ENCODE results near the gene ATP6V0E2. TPM values are rescaled to one million over a fixed set of nuclear protein-coding genes. Genes with fewer than 3 reads are reported as not detected.

ATP6V0E2 gene
- total RNA-seq, 1 experiment from 2014 or later, result 26.2 TPM

GRCh38 chr7:149836434-149836833, 37.3 kb upstream of the ATP6V0E2 start:
- Mint-ChIP-seq H3K27me3 (ENCODE audit: low read depth) (peaks cover 18% of the 10 kb centered on the region), H3K4me3 (no peak overlapping the region), H3K9me3 (no peaks in the 10 kb centered on the region), H3K36me3 (no peaks in the 10 kb centered on the region), H3K27ac (no peak overlapping the region), H3K4me1 (peaks cover 22% of the 10 kb centered on the region)
- ATAC-seq, result no peak
- TF ChIP-seq NR1H2 (CRISPR knock-in tag; IDR thresholded peaks at IDR 0.05), result no peak
- TF ChIP-seq, protein P1, sequence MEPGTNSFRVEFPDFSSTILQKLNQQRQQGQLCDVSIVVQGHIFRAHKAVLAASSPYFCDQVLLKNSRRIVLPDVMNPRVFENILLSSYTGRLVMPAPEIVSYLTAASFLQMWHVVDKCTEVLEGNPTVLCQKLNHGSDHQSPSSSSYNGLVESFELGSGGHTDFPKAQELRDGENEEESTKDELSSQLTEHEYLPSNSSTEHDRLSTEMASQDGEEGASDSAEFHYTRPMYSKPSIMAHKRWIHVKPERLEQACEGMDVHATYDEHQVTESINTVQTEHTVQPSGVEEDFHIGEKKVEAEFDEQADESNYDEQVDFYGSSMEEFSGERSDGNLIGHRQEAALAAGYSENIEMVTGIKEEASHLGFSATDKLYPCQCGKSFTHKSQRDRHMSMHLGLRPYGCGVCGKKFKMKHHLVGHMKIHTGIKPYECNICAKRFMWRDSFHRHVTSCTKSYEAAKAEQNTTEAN (CRISPR knock-in tag; IDR thresholded peaks at IDR 0.05), result no peak
- TF ChIP-seq, protein P2, sequence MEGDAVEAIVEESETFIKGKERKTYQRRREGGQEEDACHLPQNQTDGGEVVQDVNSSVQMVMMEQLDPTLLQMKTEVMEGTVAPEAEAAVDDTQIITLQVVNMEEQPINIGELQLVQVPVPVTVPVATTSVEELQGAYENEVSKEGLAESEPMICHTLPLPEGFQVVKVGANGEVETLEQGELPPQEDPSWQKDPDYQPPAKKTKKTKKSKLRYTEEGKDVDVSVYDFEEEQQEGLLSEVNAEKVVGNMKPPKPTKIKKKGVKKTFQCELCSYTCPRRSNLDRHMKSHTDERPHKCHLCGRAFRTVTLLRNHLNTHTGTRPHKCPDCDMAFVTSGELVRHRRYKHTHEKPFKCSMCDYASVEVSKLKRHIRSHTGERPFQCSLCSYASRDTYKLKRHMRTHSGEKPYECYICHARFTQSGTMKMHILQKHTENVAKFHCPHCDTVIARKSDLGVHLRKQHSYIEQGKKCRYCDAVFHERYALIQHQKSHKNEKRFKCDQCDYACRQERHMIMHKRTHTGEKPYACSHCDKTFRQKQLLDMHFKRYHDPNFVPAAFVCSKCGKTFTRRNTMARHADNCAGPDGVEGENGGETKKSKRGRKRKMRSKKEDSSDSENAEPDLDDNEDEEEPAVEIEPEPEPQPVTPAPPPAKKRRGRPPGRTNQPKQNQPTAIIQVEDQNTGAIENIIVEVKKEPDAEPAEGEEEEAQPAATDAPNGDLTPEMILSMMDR (IDR thresholded peaks at IDR 0.05), result no peak
- TF ChIP-seq ZNF396 (CRISPR knock-in tag; IDR thresholded peaks at IDR 0.05; ENCODE audit: borderline replicate concordance), result no peak
- ChIA-PET CTCF (no interaction called here), POLR2A (no interaction called here)
- no peak for DNase-seq (ENCODE audit: low spot score)

DNA sequence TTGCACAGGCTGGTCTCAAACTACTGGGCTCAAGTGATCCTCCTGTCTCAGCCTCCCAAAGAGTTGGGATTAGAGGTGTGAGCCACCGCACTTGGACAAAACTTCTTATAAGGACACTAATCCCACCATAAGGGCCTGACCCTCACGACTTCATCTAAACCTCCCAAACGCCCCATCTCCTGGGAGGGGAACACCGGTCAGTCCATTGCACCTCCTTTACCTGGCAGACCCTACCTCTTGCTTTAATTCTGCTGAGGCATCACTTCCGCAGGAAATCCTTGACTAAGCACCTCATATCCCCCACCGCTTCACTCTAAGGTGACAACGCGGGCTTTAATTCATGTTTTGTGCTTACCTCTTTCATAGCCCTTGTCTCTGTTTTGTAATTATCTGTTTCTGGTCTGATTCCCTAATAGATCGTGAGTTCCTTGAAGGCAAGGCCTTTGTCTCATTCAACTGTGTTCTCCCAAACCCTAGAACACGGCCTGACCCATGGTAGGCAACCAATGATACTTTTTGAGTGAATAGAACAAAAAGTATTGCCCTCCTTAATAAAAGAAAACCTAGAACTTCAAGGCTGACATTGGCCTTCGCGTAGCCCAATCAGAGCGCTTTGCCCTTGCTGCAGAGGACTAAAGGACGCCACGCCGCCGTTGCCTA, 36.1 kb upstream of the ATP6V0E2 start:
- POLR2A ChIA-PET, result interaction anchor here (0.6 to 1.7 kb wide), 4 partner anchors 17 to 900 kb away, joined by 4 to 7 read pairs (median 5); partner anchors contain the start of gene GIMAP5
- Mint-ChIP-seq H3K27ac (peak overlapping the region; percentile 77; the same call in 1 of the 2 replicates), H3K9me3 (no peaks in the 10 kb centered on the region), H3K27me3 (ENCODE audit: low read depth) (peaks cover 26% of the 10 kb centered on the region), H3K36me3 (no peaks in the 10 kb centered on the region), H3K4me1 (peaks cover 16% of the 10 kb centered on the region), H3K4me3 (peak overlapping the region; percentile 78; the same call in 1 of the 2 replicates)
- CTCF ChIA-PET, result interaction anchor here (0.7 to 3.1 kb wide), 16 partner anchors 12 to 202 kb away, joined by 3 to 46 read pairs (median 4); no protein-coding TSS in a partner anchor
- TF ChIP-seq TEAD4 (CRISPR knock-in tag; IDR thresholded peaks at IDR 0.05), result no peak
- DNase-seq (ENCODE audit: low spot score) (no peak), ATAC-seq (no peak)

DNA sequence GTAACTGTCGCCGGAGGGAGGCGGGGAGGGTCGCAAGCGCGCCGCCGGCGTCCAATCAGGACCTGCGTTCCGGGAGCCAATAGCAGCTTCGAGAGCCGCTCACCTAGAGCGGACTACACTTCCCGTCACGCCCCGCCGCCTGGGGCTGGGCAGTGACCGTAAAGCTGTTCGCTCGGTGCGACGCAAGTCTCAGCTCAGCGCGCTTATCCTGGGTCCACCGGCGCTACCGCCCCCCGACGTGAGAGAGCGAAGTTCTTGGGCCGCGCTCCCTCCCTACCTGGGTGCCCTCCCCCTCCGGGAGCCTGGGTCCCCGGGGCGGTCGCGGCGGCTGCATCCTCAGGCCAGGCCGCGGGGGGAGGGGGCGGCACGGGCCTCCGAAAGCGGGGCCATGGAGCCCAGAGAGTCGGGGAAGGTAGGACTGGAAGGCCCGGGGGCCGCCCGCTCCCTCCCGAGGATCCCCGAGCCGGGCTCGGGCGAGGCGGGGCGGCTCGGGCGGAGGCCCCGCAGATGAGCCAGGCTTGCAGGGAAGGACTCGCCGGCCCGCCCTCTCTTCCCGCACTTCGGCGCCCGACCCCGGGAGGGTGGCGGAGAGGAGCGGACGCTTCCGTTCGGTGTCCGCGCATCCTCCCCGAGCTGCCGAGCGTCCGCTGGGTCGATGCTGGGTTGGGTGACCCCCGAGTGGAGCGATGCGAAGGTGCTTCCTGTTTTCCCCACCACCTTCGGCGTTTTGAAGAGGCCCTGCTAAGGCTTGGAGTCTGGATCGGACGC, 35.4 kb upstream of the ATP6V0E2 start, which contains the start of gene ZNF862:
Gene ZNF862, plus strand, starts transcription at position 152 of the 768 bp plus-strand sequence. Its CDS starts 237 bp downstream, at position 389.
- ChIA-PET POLR2A (interaction anchor here (0.6 to 1.7 kb wide), 4 partner anchors 16 to 899 kb away, joined by 4 to 7 read pairs (median 5); partner anchors contain the start of gene GIMAP5), CTCF (interaction anchor here (0.7 to 3.1 kb wide), 17 partner anchors 11 to 202 kb away, joined by 3 to 46 read pairs (median 4); no protein-coding TSS in a partner anchor)
- ATAC-seq, result peak; percentile 97
- DNase-seq (ENCODE audit: low spot score), result peak; percentile 98
- peak within 1 kb of the TSS; percentile 78 for H3K4me3 Mint-ChIP-seq
- H3K27ac Mint-ChIP-seq, result peak within 1 kb of the TSS; percentile 77; the same call in 1 of the 2 replicates
- no peaks in the 10 kb centered on the region for H3K36me3 Mint-ChIP-seq
- no peaks in the 10 kb centered on the region for H3K9me3 Mint-ChIP-seq
- peaks cover 27% of the 10 kb centered on the region for H3K27me3 Mint-ChIP-seq (ENCODE audit: low read depth)
- H3K4me1 Mint-ChIP-seq, result peaks cover 13% of the 10 kb centered on the region
- no peak for TF ChIP-seq ZNF219 (CRISPR knock-in tag; IDR thresholded peaks at IDR 0.05; ENCODE audit: borderline replicate concordance)
- 0 out of 2 replicates have a peak, but pooled peaks have one; percentile 39 for TF ChIP-seq ELF4 (CRISPR knock-in tag; IDR thresholded peaks at IDR 0.05; ENCODE audit: low read depth)
- no peak for TF ChIP-seq ZNF425 (CRISPR knock-in tag; conservative IDR thresholded peaks at IDR 0.05)
- TF ChIP-seq ATF2 (CRISPR knock-in tag; IDR thresholded peaks at IDR 0.05; ENCODE audit: borderline replicate concordance, low read depth), result no peak
- TF ChIP-seq, protein P3, sequence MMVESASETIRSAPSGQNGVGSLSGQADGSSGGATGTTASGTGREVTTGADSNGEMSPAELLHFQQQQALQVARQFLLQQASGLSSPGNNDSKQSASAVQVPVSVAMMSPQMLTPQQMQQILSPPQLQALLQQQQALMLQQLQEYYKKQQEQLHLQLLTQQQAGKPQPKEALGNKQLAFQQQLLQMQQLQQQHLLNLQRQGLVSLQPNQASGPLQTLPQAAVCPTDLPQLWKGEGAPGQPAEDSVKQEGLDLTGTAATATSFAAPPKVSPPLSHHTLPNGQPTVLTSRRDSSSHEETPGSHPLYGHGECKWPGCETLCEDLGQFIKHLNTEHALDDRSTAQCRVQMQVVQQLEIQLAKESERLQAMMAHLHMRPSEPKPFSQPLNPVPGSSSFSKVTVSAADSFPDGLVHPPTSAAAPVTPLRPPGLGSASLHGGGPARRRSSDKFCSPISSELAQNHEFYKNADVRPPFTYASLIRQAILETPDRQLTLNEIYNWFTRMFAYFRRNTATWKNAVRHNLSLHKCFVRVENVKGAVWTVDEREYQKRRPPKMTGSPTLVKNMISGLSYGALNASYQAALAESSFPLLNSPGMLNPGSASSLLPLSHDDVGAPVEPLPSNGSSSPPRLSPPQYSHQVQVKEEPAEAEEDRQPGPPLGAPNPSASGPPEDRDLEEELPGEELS (CRISPR knock-in tag; IDR thresholded peaks at IDR 0.05), result no peak; the same call in 1 of the 2 replicates
- no peak for TF ChIP-seq ZNF232 (CRISPR knock-in tag; IDR thresholded peaks at IDR 0.05)
- no peak for TF ChIP-seq GRHL2 (CRISPR knock-in tag; IDR thresholded peaks at IDR 0.05; ENCODE audit: insufficient replicate concordance, severe bottlenecking)
- no peak for TF ChIP-seq AFF4 (CRISPR knock-in tag; IDR thresholded peaks at IDR 0.05; ENCODE audit: borderline replicate concordance)
- no peak for TF ChIP-seq TEAD4 (CRISPR knock-in tag; IDR thresholded peaks at IDR 0.05)
- 0 out of 2 replicates have a peak, but pooled peaks have one; percentile 54 for TF ChIP-seq MYBL2 (CRISPR knock-in tag; IDR thresholded peaks at IDR 0.05)

All from WTC11 (cell line).